DND-41 (cell line): ENCODE measurements around the gene EDDM3A.

ENCODE experiments used
- ATAC-seq: fragments of 200-7000 bp; cut with Tn5 transposase; 3 replicates; pipeline ENCODE4 v1.9.1; 2021; ENCODE audit warnings: low read depth; ENCODE audit not compliant: insufficient read depth
- DNase-seq: peaks from one replicate; pipeline ENCODE4 v3.0.0-alpha.2; 2020
- H2AFZ ChIP-seq: 2 replicates; pipeline ENCODE4 v1.6.0; 2012; ENCODE audit warnings: low read depth, low read length
- H3K27ac ChIP-seq: 2 replicates; pipeline ENCODE4 v1.5.1; 2012; ENCODE audit warnings: low read length, inconsistent platforms
- H3K27me3 ChIP-seq: fragments of 200-600 bp; sonication (generic); 2 replicates; pipeline ENCODE4 v1.6.0; 2012; ENCODE audit warnings: low read length, mild to moderate bottlenecking, inconsistent platforms; ENCODE audit not compliant: insufficient read depth, poor library complexity
- H3K36me3 ChIP-seq: 2 replicates; pipeline ENCODE4 v1.5.1; 2012; ENCODE audit warnings: low read length, inconsistent platforms; ENCODE audit not compliant: insufficient read depth
- H3K4me1 ChIP-seq: 2 replicates; pipeline ENCODE4 v1.5.1; 2012; ENCODE audit warnings: mild to moderate bottlenecking, low read length; ENCODE audit not compliant: insufficient read depth
- H3K4me2 ChIP-seq: 2 replicates; pipeline ENCODE4 v1.6.0; 2012; ENCODE audit warnings: mild to moderate bottlenecking, moderate library complexity, low read length, inconsistent platforms; ENCODE audit not compliant: insufficient read depth
- H3K4me3 ChIP-seq, 2 experiments: fragments of 200-600 bp in 1 of 2; shearing (Covaris generic) in 1 of 2; 2 replicates each; pipeline ENCODE4 v1.5.1; 2012 to 2016; ENCODE audit warnings: inconsistent platforms in 2 of 2, low read length in 2 of 2, mild to moderate bottlenecking in 2 of 2, low read depth in 1 of 2, moderate library complexity in 1 of 2
- H3K79me2 ChIP-seq: 2 replicates; pipeline ENCODE4 v1.6.0; 2012; ENCODE audit warnings: low read length, inconsistent platforms; ENCODE audit not compliant: insufficient read depth
- H3K9ac ChIP-seq: 2 replicates; pipeline ENCODE4 v1.6.0; 2012; ENCODE audit warnings: low read depth, mild to moderate bottlenecking, inconsistent platforms, low read length, moderate library complexity
- H3K9me3 ChIP-seq: 2 replicates; pipeline ENCODE4 v1.5.1; 2012; ENCODE audit warnings: low read length, moderate library complexity, mild to moderate bottlenecking, inconsistent platforms; ENCODE audit not compliant: insufficient read depth, severe bottlenecking
- H4K20me1 ChIP-seq: 2 replicates; pipeline ENCODE4 v1.6.0; 2012; ENCODE audit warnings: low read length; ENCODE audit not compliant: insufficient read depth
- EZH2 ChIP-seq: IDR thresholded peaks from 3 replicates; pipeline ENCODE4 v1.6.1; 2012; ENCODE audit warnings: borderline replicate concordance, low read depth, mild to moderate bottlenecking, moderate library complexity, low read length, inconsistent platforms; ENCODE audit not compliant: severe bottlenecking
- TF ChIP-seq, protein P1 (sequence below): IDR thresholded peaks from 2 replicates; pipeline ENCODE4 v1.5.1; 2012; ENCODE audit warnings: borderline replicate concordance, low read length, moderate library complexity, mild to moderate bottlenecking; ENCODE audit not compliant: poor library complexity, severe bottlenecking; ENCODE audit errors: extremely low read depth

Gene EDDM3A

DNA sequence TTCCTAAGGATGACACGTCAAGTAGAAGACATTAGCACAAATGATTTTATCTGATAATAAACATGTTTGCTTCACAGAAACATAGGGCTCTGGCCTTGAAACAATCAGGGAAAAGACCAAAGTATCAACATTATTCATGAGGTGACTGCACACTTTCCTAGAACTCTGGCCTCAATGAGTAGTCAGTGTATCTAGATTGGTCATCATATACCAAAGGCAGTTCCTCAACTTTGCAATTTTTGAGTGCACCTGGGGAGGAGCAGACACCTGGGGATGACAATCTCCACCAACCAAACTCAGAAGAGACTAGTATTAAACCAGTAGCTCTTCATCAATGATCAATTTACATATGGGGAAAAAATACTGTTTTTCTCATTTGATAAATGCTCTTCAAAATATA, 4.5 kb downstream of the EDDM3A start:
- Histone ChIP-seq H3K9me3 (peaks cover 13% of the 10 kb centered on the region), H3K79me2 (no peaks in the 10 kb centered on the region), H4K20me1 (no peaks in the 10 kb centered on the region), H3K9ac (no peak overlapping the region), H3K4me1 (no peaks in the 10 kb centered on the region), H2AFZ (no peak overlapping the region), H3K27me3 (peaks cover 3% of the 10 kb centered on the region), H3K36me3 (no peaks in the 10 kb centered on the region), H3K4me2 (no peak overlapping the region), H3K4me3 (no peak overlapping the region), H3K27ac (no peak overlapping the region)
- ATAC-seq, result no peak
- no peak for DNase-seq
- TF ChIP-seq EZH2, result no peak
- TF ChIP-seq, protein P1, sequence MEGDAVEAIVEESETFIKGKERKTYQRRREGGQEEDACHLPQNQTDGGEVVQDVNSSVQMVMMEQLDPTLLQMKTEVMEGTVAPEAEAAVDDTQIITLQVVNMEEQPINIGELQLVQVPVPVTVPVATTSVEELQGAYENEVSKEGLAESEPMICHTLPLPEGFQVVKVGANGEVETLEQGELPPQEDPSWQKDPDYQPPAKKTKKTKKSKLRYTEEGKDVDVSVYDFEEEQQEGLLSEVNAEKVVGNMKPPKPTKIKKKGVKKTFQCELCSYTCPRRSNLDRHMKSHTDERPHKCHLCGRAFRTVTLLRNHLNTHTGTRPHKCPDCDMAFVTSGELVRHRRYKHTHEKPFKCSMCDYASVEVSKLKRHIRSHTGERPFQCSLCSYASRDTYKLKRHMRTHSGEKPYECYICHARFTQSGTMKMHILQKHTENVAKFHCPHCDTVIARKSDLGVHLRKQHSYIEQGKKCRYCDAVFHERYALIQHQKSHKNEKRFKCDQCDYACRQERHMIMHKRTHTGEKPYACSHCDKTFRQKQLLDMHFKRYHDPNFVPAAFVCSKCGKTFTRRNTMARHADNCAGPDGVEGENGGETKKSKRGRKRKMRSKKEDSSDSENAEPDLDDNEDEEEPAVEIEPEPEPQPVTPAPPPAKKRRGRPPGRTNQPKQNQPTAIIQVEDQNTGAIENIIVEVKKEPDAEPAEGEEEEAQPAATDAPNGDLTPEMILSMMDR, result no peak

DNA sequence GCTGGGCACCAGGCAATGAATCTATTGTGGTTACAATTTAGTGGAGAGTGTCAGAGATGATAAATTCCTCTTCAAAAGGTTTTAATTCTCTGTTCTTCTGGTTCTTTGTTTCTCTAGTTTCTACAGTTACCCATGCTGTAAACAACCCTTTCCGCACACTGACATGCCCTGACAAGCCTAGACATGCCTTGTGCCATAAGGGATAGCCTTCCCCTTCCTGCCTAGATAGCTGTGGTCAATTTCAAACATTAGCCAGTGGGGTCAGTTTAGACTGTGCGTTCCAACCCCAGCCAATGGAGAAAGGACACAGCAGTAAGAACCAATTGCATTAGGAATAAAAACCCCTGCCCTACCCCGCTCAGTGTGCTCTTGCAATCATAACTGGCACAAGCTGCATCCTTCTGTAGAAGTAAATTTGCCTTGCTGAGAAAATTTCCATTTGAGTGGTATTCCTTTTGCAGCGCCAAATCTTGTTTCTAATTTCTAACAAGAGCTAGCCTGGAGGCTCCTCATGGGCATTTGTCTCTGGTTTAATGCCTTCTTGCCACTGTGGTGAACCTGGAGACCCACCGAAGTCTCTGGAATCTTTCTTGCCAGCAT, 6.4 kb downstream of the EDDM3A start:
- no peak overlapping the region for H2AFZ ChIP-seq
- no peak overlapping the region for H3K9ac ChIP-seq
- no peaks in the 10 kb centered on the region for H3K79me2 ChIP-seq
- no peak overlapping the region for H3K27ac ChIP-seq
- no peak overlapping the region for H3K4me3 ChIP-seq
- no peaks in the 10 kb centered on the region for H4K20me1 ChIP-seq
- peaks cover 3% of the 10 kb centered on the region for H3K27me3 ChIP-seq
- peaks cover 13% of the 10 kb centered on the region for H3K9me3 ChIP-seq
- no peak overlapping the region for H3K4me2 ChIP-seq
- no peak for TF ChIP-seq EZH2
- TF ChIP-seq, protein P1, result no peak
- ATAC-seq (no peak), DNase-seq (no peak)
- no peaks in the 10 kb centered on the region for H3K4me1 ChIP-seq
- H3K36me3 ChIP-seq, result no peaks in the 10 kb centered on the region

DNA sequence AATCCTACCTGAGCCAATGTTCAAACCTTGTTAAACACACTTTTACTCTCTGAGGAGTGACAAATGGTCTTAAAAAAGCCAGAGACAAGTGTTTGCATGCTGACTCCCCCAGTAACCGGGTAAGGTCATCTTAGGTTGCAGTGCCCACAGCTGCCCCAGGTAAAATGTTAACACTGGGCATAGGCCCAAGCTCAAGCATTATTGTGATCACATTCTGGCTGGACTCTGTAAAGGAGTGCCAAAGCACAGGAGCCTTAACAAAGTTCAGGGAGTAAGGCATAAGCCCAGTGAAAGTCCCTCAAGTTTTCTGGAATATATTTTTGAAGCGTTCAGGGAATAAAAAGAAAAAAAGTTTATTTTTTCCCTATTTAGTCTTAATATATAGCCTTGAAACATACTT, 8.6 kb downstream of the EDDM3A start:
- no peaks in the 10 kb centered on the region for H3K36me3 ChIP-seq
- no peaks in the 10 kb centered on the region for H3K4me1 ChIP-seq
- no peak overlapping the region for H3K9ac ChIP-seq
- no peak for TF ChIP-seq EZH2
- TF ChIP-seq, protein P1, result no peak
- no peak for ATAC-seq
- H3K9me3 ChIP-seq, result peaks cover 13% of the 10 kb centered on the region
- no peak overlapping the region for H2AFZ ChIP-seq
- H3K4me2 ChIP-seq, result no peak overlapping the region
- H4K20me1 ChIP-seq, result no peaks in the 10 kb centered on the region
- H3K27me3 ChIP-seq, result peaks cover 3% of the 10 kb centered on the region
- no peak overlapping the region for H3K27ac ChIP-seq
- no peaks in the 10 kb centered on the region for H3K79me2 ChIP-seq
- H3K4me3 ChIP-seq, result no peak overlapping the region
- no peak for DNase-seq

DNA sequence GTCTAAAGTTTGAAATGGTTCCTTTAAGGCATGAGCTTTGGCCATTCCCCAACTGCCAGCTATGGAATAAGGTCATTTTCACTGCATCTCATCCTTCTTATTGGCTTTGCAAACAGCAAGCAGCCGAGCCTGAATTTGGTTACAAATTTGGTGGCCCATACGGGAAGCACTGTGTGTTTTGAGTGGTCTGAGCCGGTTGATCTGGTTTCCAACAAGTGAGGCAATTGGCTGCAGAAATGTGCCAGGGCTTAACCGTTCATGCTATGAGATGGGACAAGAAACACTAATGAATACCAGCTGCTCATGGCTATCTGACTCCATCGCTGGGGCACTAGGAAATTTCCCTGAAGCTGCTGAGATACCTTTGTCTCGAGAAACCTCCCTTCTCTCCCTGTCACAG, 9.3 kb downstream of the EDDM3A start:
- H3K27ac ChIP-seq, result no peak overlapping the region

More for the DNA sequence above, 9.3 kb downstream of the EDDM3A start:
- Histone ChIP-seq H3K4me1 (no peaks in the 10 kb centered on the region), H3K4me2 (no peak overlapping the region), H3K27me3 (peaks cover 2% of the 10 kb centered on the region), H3K4me3 (no peak overlapping the region), H3K79me2 (no peaks in the 10 kb centered on the region), H2AFZ (no peak overlapping the region), H3K9ac (no peak overlapping the region), H4K20me1 (no peaks in the 10 kb centered on the region), H3K9me3 (peaks cover 13% of the 10 kb centered on the region), H3K36me3 (no peaks in the 10 kb centered on the region)
- DNase-seq (no peak), ATAC-seq (no peak)
- TF ChIP-seq, protein P1, result no peak
- TF ChIP-seq EZH2, result no peak
